GM18867 (cell line): ENCODE data around the gene SMG5.
A peak's percentile ranks its signal among the peaks of the same experiment; 100 is the strongest.

Experiments
- ATAC-seq: cut with Tn5 transposase; IDR thresholded peaks from one replicate; pipeline ENCODE4 v1.9.1; 2021; ENCODE audit warnings: mild to moderate bottlenecking, moderate library complexity; ENCODE audit not compliant: unreplicated experiment

Gene SMG5

DNA sequence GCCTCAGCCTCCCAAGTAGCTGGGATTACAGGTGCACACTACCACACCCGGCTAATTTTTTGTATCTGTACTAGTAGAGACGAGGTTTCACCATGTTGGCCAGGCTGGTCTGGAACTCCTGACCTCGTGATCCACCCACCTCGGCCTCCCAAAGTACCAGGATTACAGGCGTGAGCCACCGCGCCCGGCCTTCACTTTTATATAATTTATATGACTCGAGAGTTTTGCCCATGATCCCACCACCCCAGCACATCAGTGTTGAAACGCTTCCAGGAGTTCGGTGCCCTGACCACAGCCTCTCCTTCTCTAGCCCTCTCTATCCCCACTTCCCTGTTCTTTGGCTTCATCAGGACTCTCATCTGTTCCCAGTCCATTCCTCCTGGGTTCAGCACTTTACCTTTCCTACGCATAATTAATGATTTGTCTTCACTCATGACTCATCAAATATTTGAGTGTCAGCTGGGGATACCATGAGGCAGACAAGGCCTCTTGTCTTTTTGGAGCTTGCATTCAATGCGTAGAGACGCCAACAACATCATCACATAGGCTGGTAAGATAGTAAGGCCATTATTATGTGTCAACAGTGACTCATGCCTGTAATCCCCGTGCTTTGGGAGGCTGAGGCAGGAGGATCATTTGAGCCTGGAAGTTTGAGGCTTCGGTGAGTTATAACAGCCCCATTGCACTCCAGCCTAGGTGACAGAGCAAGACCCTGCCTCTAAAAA, 68.4 kb downstream of the SMG5 start:
- no peak for ATAC-seq

DNA sequence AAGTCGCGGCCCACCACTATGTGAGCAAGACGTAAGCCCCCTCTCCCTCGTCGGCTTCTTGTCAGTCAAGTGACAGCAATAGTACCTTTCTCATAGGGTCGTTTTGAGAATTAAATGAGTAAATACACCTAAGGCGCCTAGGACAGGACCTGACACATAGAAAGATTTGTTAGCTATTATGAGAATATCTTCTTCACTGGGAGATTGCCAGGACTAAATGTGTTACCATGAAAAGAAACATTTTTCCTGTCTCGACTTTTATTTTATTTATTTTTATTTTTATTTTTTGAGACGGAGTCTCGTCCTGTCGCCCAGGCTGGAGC, 69.0 kb downstream of the SMG5 start:
- no peak for ATAC-seq

DNA sequence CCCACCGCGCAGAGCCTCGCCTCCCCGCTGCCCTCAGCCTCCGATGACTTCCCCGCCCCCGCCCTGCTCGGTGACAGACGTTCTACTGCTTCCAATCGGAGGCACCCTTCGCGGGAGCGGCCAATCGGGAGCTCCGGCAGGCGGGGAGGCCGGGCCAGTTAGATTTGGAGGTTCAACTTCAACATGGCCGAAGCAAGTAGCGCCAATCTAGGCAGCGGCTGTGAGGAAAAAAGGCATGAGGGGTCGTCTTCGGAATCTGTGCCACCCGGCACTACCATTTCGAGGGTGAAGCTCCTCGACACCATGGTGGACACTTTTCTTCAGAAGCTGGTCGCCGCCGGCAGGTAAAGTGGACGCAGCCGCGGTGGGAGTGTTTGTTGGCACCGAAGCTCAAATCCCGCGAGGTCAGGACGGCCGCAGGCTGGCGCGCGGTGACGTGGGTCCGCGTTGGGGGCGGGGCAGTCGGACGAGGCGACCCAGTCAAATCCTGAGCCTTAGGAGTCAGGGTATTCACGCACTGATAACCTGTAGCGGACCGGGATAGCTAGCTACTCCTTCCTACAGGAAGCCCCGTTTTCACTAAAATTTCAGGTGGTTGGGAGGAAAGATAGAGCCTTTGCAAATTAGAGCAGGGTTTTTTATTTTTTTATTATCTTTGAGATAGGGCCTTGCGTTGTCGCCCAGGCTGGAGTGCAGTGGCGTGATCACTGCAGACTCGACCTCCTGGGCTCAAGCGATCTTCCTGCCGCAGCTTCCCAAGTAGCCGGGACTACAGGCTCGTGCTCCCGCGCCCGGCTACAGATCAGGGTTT, 69.6 kb downstream of the SMG5 start, which contains the start of gene PMF1:
PMF1 (plus strand) TSS at position 175 of the 811 bp plus-strand sequence; CDS start at position 184, 9 bp downstream.
- ATAC-seq, result peak; percentile 80

DNA sequence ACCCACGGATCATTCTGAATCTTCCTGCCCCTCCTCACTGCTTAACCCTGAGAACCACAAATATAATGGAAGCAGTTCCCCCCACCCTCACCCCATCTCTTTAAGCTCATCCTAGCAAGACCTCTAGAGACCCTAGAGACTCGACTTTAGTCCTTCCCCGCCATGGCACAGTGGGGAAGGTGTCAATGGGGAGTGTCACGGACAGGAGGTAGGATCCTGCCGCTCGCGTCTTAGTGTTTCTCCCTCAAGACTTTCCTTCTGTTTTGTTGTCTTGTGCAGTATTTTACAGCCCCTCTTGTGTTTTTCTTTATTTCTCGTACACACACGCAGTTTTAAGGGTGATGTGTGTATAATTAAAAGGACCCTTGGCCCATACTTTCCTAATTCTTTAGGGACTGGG, 70.5 kb downstream of the SMG5 start:
- no peak for ATAC-seq

DNA sequence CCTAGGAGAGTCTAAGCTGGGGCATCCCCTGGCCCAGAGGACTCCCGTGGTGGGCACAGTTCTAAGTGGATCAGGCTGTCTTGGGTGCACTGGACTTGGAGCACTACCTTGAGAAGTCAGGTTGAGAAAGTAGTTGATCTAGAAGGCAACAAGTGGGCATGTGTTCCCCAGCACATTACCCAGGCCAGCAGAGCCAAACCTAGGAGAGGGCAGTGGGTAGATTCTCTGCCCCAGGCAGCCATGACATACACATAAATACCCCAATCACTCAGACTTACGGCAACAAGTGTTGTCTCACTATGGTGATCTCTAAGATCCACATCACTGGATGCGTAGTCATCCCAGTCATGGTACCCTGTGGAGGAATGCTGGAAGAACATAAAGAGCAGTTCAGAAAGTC, 71.4 kb downstream of the SMG5 start:
- no peak for ATAC-seq

DNA sequence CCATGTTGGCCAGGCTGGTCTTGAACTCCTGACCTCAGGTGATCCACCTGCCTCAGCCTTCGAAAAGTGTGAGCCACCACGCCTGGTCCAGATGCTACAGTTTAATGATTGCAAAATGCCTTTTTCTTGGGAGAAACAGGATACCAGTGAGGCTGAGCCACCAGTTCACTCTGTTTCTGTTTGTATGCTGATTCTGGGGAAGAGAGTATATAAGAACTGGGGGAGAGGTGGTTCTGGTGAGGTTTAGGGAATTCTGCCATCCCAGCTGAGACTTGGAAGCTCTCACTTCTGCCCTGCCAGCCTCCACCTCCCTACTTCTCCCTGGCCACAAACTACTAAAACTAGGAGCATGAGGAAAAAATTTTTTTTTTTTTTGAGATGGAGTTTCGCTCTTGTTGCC, 77.9 kb downstream of the SMG5 start:
- no peak for ATAC-seq

DNA sequence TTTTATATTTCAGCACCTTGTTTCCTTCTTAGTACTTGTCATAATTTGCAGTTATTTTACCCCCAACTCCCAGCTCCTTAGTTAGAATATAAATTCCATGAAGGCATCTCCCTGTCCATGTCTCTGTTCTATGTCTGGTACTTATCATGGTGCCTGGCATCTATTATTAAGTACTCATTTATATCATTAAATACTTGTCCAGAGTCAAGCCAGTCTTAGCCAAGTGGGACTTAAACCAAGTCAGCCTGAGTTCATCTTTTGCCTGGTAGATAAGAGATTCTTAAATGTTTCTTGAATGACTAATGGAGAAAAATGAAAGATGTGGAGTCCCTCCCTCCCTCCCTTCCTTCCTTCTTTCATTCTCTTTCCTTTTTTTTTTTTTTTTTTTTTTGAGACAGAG, 79.3 kb downstream of the SMG5 start:
- no peak for ATAC-seq

DNA sequence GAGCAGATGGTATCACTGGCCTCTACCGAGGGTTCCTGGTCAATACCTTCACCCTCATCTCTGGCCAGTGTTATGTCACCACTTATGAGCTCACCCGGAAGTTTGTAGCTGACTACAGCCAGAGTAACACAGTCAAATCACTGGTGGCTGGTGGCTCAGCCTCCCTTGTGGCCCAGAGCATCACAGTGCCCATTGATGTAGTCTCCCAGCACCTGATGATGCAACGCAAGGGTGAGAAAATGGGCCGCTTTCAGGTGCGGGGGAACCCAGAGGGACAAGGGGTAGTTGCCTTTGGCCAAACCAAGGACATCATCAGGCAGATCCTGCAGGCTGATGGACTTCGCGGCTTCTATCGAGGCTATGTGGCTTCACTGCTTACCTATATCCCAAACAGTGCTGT, 82.6 kb downstream of the SMG5 start:
- ATAC-seq, result no peak
